H1 (cell line): ENCODE data around the gene BACE2. TPM values are rescaled to one million over a fixed set of nuclear protein-coding genes. Genes with fewer than 3 reads are reported as not detected.

Source experiments
- CTCF ChIA-PET: fragments of 300-600 bp; sonication (Branson Sonifier 250); formaldehyde crosslinking; loops from one replicate; lab custom pipeline; 2021; ENCODE audit not compliant: partially characterized antibody; lab: Charles Lee
- POLR2A ChIA-PET: fragments of 300-600 bp; sonication (Branson Sonifier 250); formaldehyde crosslinking; loops from one replicate; lab custom pipeline; 2021; ENCODE audit warnings: inconsistent platforms; ENCODE audit not compliant: partially characterized antibody; lab: Charles Lee
- DNase-seq, 2 experiments: peaks; one replicate each; pipeline versions ENCODE4 v3.0.0 to v3.0.0-alpha.2; 2010 to 2022; ENCODE audit warnings: low spot score in 2 of 2, low read depth in 1 of 2, mixed read lengths in 1 of 2
- FAIRE-seq: peaks from 2 replicates; lab custom pipeline; 2011; peaks lifted over from hg19 to GRCh38; lab: Jason Lieb, UNC
- H2AFZ ChIP-seq: 2 replicates; pipeline ENCODE4 v1.8.1; 2012; ENCODE audit warnings: low read length, inconsistent platforms
- H2AK5ac ChIP-seq: 2 replicates; pipeline ENCODE4 v1.6.1; 2013; ENCODE audit warnings: low read depth, low read length
- H2BK120ac ChIP-seq: replicated peaks from 2 replicates; pipeline ENCODE3; 2013; ENCODE audit warnings: low read depth, low read length, inconsistent platforms
- H2BK12ac ChIP-seq: 2 replicates; pipeline ENCODE4 v1.6.1; 2013; ENCODE audit warnings: low read depth, low read length
- H2BK15ac ChIP-seq: 2 replicates; pipeline ENCODE4 v1.6.1; 2013; ENCODE audit warnings: low read length
- H2BK20ac ChIP-seq: 2 replicates; pipeline ENCODE4 v1.6.1; 2013; ENCODE audit warnings: low read length
- H2BK5ac ChIP-seq: 2 replicates; pipeline ENCODE4 v1.6.1; 2013; ENCODE audit warnings: low read depth, low read length
- H3K14ac ChIP-seq: 2 replicates; pipeline ENCODE4 v1.6.1; 2013; ENCODE audit warnings: inconsistent platforms; ENCODE audit not compliant: insufficient read length
- H3K18ac ChIP-seq: 2 replicates; pipeline ENCODE4 v1.6.1; 2013; ENCODE audit warnings: low read length; ENCODE audit errors: extremely low read depth
- H3K23ac ChIP-seq: 2 replicates; pipeline ENCODE4 v1.6.1; 2013; ENCODE audit warnings: inconsistent platforms; ENCODE audit not compliant: insufficient read length
- H3K23me2 ChIP-seq: 2 replicates; pipeline ENCODE4 v1.6.1; 2013; ENCODE audit warnings: low read depth, low read length
- H3K27ac ChIP-seq: 2 replicates; pipeline ENCODE4 v1.6.1; 2011; ENCODE audit warnings: low read depth, low read length, inconsistent platforms
- H3K27me3 ChIP-seq, 4 experiments: replicated peaks in 1 of 4; 1 replicate in 1 of 4; 2 replicates in 3 of 4; pipeline versions ENCODE4 v1.6.1 to v1.8.1; 2011 to 2013; ENCODE audit warnings: low read length in 3 of 4, mild to moderate bottlenecking in 3 of 4, inconsistent platforms in 2 of 4, mixed read lengths in 2 of 4, moderate library complexity in 1 of 4; ENCODE audit not compliant: control insufficient read depth in 3 of 4, insufficient read depth in 3 of 4; ENCODE audit errors: extremely low read depth in 1 of 4
- H3K36me3 ChIP-seq, 4 experiments: 2 replicates each; pipeline versions ENCODE4 v1.6.1 to v1.8.1; 2011 to 2013; ENCODE audit warnings: mild to moderate bottlenecking in 4 of 4, low read length in 3 of 4, moderate library complexity in 2 of 4, control low read depth in 1 of 4, inconsistent platforms in 1 of 4; ENCODE audit not compliant: insufficient read depth in 4 of 4, control insufficient read depth in 2 of 4
- H3K4ac ChIP-seq: replicated peaks from 2 replicates; pipeline ENCODE3; 2013; ENCODE audit warnings: low read length, low read depth, mixed read lengths, inconsistent platforms; ENCODE audit not compliant: insufficient read length
- H3K4me1 ChIP-seq, 4 experiments: replicated peaks in 1 of 4; 1 replicate in 1 of 4; 2 replicates in 3 of 4; pipeline versions ENCODE4 v1.6.1 to v1.8.1; 2011 to 2013; ENCODE audit warnings: low read length in 3 of 4, inconsistent platforms in 2 of 4, mixed read lengths in 1 of 4; ENCODE audit not compliant: insufficient read depth in 4 of 4, control insufficient read depth in 3 of 4
- H3K4me2 ChIP-seq, 2 experiments: 2 replicates each; pipeline versions ENCODE4 v1.6.1 to v1.8.1; 2011 to 2013; ENCODE audit warnings: low read depth in 2 of 2, low read length in 2 of 2, control low read depth in 1 of 2, inconsistent platforms in 1 of 2, mild to moderate bottlenecking in 1 of 2; ENCODE audit not compliant: insufficient read depth in 1 of 2
- H3K4me3 ChIP-seq, 4 experiments: fragments of 200-600, 300-600 bp in 1 of 4; sonication (generic), shearing (Covaris generic), sonication (Bioruptor Twin) in 1 of 4; 2 replicates each; pipeline versions ENCODE4 v1.5.1 to v1.8.1; 2011 to 2016; ENCODE audit warnings: low read length in 4 of 4, low read depth in 3 of 4, control low read depth in 2 of 4, inconsistent platforms in 2 of 4, mild to moderate bottlenecking in 2 of 4, mixed read lengths in 1 of 4, moderate library complexity in 1 of 4; ENCODE audit not compliant: insufficient read depth in 2 of 4; ENCODE audit errors: extremely low read depth in 1 of 4
- H3K56ac ChIP-seq: replicated peaks from 2 replicates; pipeline ENCODE3; 2013; ENCODE audit warnings: low read depth, mild to moderate bottlenecking, mixed read lengths, low read length, inconsistent platforms; ENCODE audit not compliant: insufficient read length
- H3K79me1 ChIP-seq: 2 replicates; pipeline ENCODE4 v1.6.1; 2013; ENCODE audit warnings: low read depth, low read length, control low read depth
- H3K79me2 ChIP-seq, 2 experiments: 2 replicates each; pipeline versions ENCODE4 v1.6.1 to v1.8.1; 2012 to 2013; ENCODE audit warnings: low read length in 2 of 2, mild to moderate bottlenecking in 2 of 2, inconsistent platforms in 1 of 2; ENCODE audit not compliant: insufficient read depth in 2 of 2, control insufficient read depth in 1 of 2
- H3K9ac ChIP-seq, 4 experiments: replicated peaks in 1 of 4; 1 replicate in 1 of 4; 2 replicates in 3 of 4; pipeline versions ENCODE4 v1.6.1 to v1.8.1; 2011 to 2013; ENCODE audit warnings: low read depth in 3 of 4, low read length in 3 of 4, control low read depth in 2 of 4, mild to moderate bottlenecking in 2 of 4, moderate library complexity in 2 of 4, inconsistent platforms in 1 of 4; ENCODE audit errors: extremely low read depth in 1 of 4
- H3K9me3 ChIP-seq, 2 experiments: 2 replicates each; pipeline versions ENCODE4 v1.6.1 to v1.8.1; 2012 to 2013; ENCODE audit warnings: mild to moderate bottlenecking in 2 of 2, moderate library complexity in 2 of 2, control low read depth in 1 of 2, inconsistent platforms in 1 of 2, low read depth in 1 of 2, low read length in 1 of 2, mixed read lengths in 1 of 2; ENCODE audit not compliant: insufficient read depth in 2 of 2
- H4K20me1 ChIP-seq, 2 experiments: replicated peaks in 1 of 2; 2 replicates each; pipeline versions ENCODE3 to v1.8.1; 2011 to 2013; ENCODE audit warnings: inconsistent platforms in 2 of 2, low read length in 2 of 2, mild to moderate bottlenecking in 1 of 2; ENCODE audit not compliant: insufficient read depth in 2 of 2, control insufficient read depth in 1 of 2
- H4K5ac ChIP-seq: 2 replicates; pipeline ENCODE4 v1.6.1; 2013; ENCODE audit warnings: low read length, low read depth, mixed read lengths, inconsistent platforms; ENCODE audit not compliant: insufficient read length
- H4K8ac ChIP-seq: 2 replicates; pipeline ENCODE4 v1.8.0; 2013; ENCODE audit warnings: mild to moderate bottlenecking, moderate library complexity, low read length, inconsistent platforms; ENCODE audit not compliant: insufficient read depth; ENCODE audit errors: extremely low read depth
- H4K91ac ChIP-seq: replicated peaks from 2 replicates; pipeline ENCODE3; 2013; ENCODE audit warnings: low read length, mixed read lengths, inconsistent platforms; ENCODE audit not compliant: insufficient read length
- CREB1 ChIP-seq: IDR thresholded peaks from 2 replicates; pipeline ENCODE4 v1.6.1; 2012; ENCODE audit warnings: inconsistent platforms
- EP300 ChIP-seq, 2 experiments: IDR thresholded peaks; 1 replicate in 1 of 2; 2 replicates in 1 of 2; pipeline ENCODE4 v1.6.1; 2011 to 2012; ENCODE audit warnings: low read depth in 2 of 2, low read length in 2 of 2, mild to moderate bottlenecking in 2 of 2, borderline replicate concordance in 1 of 2, inconsistent platforms in 1 of 2, moderate library complexity in 1 of 2
- WGBS, 2 experiments: shearing (Covaris generic) in 1 of 2; methylation state at CpG; one replicate each; pipeline versions ENCODE4 v1.1.6 to v1.1.7; 2013 to 2015; ENCODE audit warnings: low lambda C conversion rate in 2 of 2, mixed read lengths in 2 of 2, inconsistent platforms in 1 of 2, low coverage in 1 of 2, missing lambda C conversion rate in 1 of 2; ENCODE audit not compliant: insufficient replicate concordance in 2 of 2, insufficient coverage in 1 of 2, insufficient read length in 1 of 2; ENCODE audit errors: extremely low coverage in 1 of 2, missing lambda C conversion rate in 1 of 2; 5-methylcytosine and 5-hydroxymethylcytosine counted together
- polyA plus RNA-seq, 7 experiments: library from polyadenylated mRNA; depleted of rRNA in 3 of 7; stranded (reverse) in 5 of 7; unstranded in 2 of 7; fragments of >200 nt in 5 of 7; fragments of 200-250 nt in 2 of 7; gene quantifications; 1 replicate in 5 of 7; 2 replicates in 1 of 7; 4 replicates in 1 of 7; pipeline versions ENCODE4 v1.2.1 to v1.2.3, GENCODE V29; 2011 to 2013; ENCODE audit warnings: missing spikeins in 2 of 7, mixed read lengths in 2 of 7
- total RNA-seq: library from RNA; stranded (reverse); fragmentation: NEBNext Ultra II Directional; extraction: Animal tissue kit (Norgen Biotek cat#: 25700); gene quantifications from 2 replicates; pipeline ENCODE4 v1.2.1, GENCODE V29; 2021

BACE2 gene
- total and polyA plus RNA-seq, 2 of the 8 experiments (the other 6 are each of a cell fraction or from before 2014, with no cell fraction given): 8.1 to 10.9 TPM

DNA sequence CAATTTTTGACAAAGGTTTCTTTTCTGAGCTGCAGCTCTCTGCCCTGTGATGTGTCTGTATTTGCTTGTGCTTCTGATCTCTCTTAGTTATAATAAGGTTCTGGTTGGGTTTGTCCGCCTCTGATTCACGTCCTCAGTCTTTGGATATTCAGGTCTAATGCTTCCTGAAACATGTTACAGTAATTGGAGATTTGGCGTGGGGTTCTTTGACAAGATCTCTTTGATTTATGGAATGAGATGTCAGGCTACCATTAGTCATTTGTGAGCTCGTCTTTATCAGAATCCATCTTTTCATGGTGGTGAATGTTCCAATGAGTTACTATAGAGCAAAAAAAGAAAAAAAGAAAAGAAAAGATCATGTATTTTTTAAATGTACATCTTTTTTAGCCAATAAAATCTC lies 62.5 kb downstream of the BACE2 start:
- H3K27me3 ChIP-seq: no peaks in the 10 kb centered on the region
- H3K27ac ChIP-seq: no peak overlapping the region
- H3K14ac ChIP-seq: no peak overlapping the region
- no peak overlapping the region for H2BK5ac ChIP-seq
- no peaks in the 10 kb centered on the region for H3K36me3 ChIP-seq
- no peak overlapping the region for H3K18ac ChIP-seq
- H3K79me2 ChIP-seq: no peaks in the 10 kb centered on the region
- H2BK15ac ChIP-seq: no peak overlapping the region
- FAIRE-seq: no peak
- H2AFZ ChIP-seq: no peak overlapping the region
- no peak overlapping the region for H4K91ac ChIP-seq
- H3K4me2 ChIP-seq: no peak overlapping the region
- H3K9ac ChIP-seq: no peak overlapping the region
- H4K20me1 ChIP-seq: no peaks in the 10 kb centered on the region
- H3K23ac ChIP-seq: no peak overlapping the region
- no peak overlapping the region for H2BK120ac ChIP-seq
- POLR2A ChIA-PET: no interaction called here
- H3K56ac ChIP-seq: no peak overlapping the region
- H2BK12ac ChIP-seq: no peak overlapping the region
- H3K4me3 ChIP-seq: no peak overlapping the region
- no peak overlapping the region for H2BK20ac ChIP-seq
- no peak for TF ChIP-seq EP300 (IDR thresholded peaks at IDR 0.05; ENCODE audit: borderline replicate concordance in 1 of 2, low read depth in 2 of 2, low read length in 2 of 2)
- TF ChIP-seq CREB1: no peak
- TF ChIP-seq, all 59 proteins: peak for 0
- H3K4me1 ChIP-seq: no peaks in the 10 kb centered on the region
- no peak for DNase-seq
- H2AK5ac ChIP-seq: no peak overlapping the region
- no peaks in the 10 kb centered on the region for H3K9me3 ChIP-seq
- no peaks in the 10 kb centered on the region for H3K79me1 ChIP-seq
- no peaks in the 10 kb centered on the region for H3K23me2 ChIP-seq
- H4K5ac ChIP-seq: no peak overlapping the region
- CTCF ChIA-PET: no interaction called here
- no peak overlapping the region for H3K4ac ChIP-seq
- WGBS, 2 experiments: 89% methylated on average over 4 of the region's 4 CpGs; no CpG with 5 or more reads in 1 of the 2 experiments
- H4K8ac ChIP-seq: no peak overlapping the region
